SU-DHL-6 (cell line): ENCODE data around the gene FBXO40.

Source experiments
- EZH2phosphoT487 ChIP-seq: fragments of 200-600 bp; sonication (generic), shearing (Covaris generic); conservative IDR thresholded peaks from 2 replicates; pipeline ENCODE4 v1.6.1; 2018; ENCODE audit warnings: mild to moderate bottlenecking, antibody characterized with exemption, low read length, moderate library complexity, mixed read lengths
- TF ChIP-seq, protein P1 (sequence below): fragments of 200-600 bp; sonication (generic); IDR thresholded peaks from one replicate; pipeline ENCODE4 v1.5.1; 2017; ENCODE audit warnings: antibody characterized with exemption, mild to moderate bottlenecking, low read length, moderate library complexity; ENCODE audit not compliant: insufficient read depth, poor library complexity, severe bottlenecking

GRCh38 chr3:121627211-121627610 is 34.0 kb downstream of the FBXO40 start:
- TF ChIP-seq, protein P1, sequence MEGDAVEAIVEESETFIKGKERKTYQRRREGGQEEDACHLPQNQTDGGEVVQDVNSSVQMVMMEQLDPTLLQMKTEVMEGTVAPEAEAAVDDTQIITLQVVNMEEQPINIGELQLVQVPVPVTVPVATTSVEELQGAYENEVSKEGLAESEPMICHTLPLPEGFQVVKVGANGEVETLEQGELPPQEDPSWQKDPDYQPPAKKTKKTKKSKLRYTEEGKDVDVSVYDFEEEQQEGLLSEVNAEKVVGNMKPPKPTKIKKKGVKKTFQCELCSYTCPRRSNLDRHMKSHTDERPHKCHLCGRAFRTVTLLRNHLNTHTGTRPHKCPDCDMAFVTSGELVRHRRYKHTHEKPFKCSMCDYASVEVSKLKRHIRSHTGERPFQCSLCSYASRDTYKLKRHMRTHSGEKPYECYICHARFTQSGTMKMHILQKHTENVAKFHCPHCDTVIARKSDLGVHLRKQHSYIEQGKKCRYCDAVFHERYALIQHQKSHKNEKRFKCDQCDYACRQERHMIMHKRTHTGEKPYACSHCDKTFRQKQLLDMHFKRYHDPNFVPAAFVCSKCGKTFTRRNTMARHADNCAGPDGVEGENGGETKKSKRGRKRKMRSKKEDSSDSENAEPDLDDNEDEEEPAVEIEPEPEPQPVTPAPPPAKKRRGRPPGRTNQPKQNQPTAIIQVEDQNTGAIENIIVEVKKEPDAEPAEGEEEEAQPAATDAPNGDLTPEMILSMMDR = no peak
- no peak for TF ChIP-seq EZH2phosphoT487
